Liver (tissue), 3 donors: Measurements from ENCODE around the gene FER.

Experiments
- ATF3 ChIP-seq: IDR thresholded peaks from 2 replicates; pipeline ENCODE4 v1.6.1; 2016; ENCODE audit warnings: antibody characterized with exemption
- CTCF ChIP-seq: fragments of 150-350 bp; IDR thresholded peaks from 2 replicates; pipeline ENCODE4 v1.5.1; 2017; ENCODE audit warnings: improper control_type of control experiment, low read depth, low read length; ENCODE audit not compliant: missing input control
- EGR1 ChIP-seq, 2 donors: IDR thresholded peaks; 2 replicates each; pipeline ENCODE4 v1.6.1; 2016 to 2018; ENCODE audit warnings: antibody characterized with exemption in 2 of 2, low read depth in 2 of 2
- GABPA ChIP-seq, 2 donors: IDR thresholded peaks in 1 of 2; conservative IDR thresholded peaks in 1 of 2; 2 replicates each; pipeline ENCODE4 v1.6.1; 2016; ENCODE audit warnings: antibody characterized with exemption in 2 of 2, mild to moderate bottlenecking in 1 of 2, moderate library complexity in 1 of 2
- JUND ChIP-seq, 2 donors: IDR thresholded peaks; 2 replicates each; pipeline ENCODE4 v1.6.1; 2016; ENCODE audit warnings: antibody characterized with exemption in 2 of 2
- MAX ChIP-seq: IDR thresholded peaks from 2 replicates; pipeline ENCODE4 v1.6.1; 2016; ENCODE audit warnings: antibody characterized with exemption
- NR2F2 ChIP-seq: IDR thresholded peaks from 2 replicates; pipeline ENCODE4 v1.6.1; 2016; ENCODE audit warnings: antibody characterized with exemption
- RAD21 ChIP-seq, 2 donors: IDR thresholded peaks; 2 replicates each; pipeline ENCODE4 v1.6.1; 2016; ENCODE audit warnings: antibody characterized with exemption in 2 of 2, mild to moderate bottlenecking in 2 of 2
- REST ChIP-seq: IDR thresholded peaks from 2 replicates; pipeline ENCODE4 v1.6.1; 2016; ENCODE audit warnings: antibody characterized with exemption, mild to moderate bottlenecking
- TAF1 ChIP-seq: conservative IDR thresholded peaks from 2 replicates; pipeline ENCODE4 v1.6.1; 2016; ENCODE audit warnings: antibody characterized with exemption, mild to moderate bottlenecking
- YY1 ChIP-seq: IDR thresholded peaks from 2 replicates; pipeline ENCODE4 v1.6.1; 2016; ENCODE audit warnings: antibody characterized with exemption, mild to moderate bottlenecking
- donor health status: healthy.
- donor health status: healthy.

GRCh38 chr5:108917596-108917995, 169.9 kb downstream of the FER start:
- TF ChIP-seq ATF3 (no peak), CTCF (no peak), REST (no peak), TAF1 (no peak), MAX (no peak), GABPA (IDR thresholded peaks at IDR 0.05 in 1 of 2, conservative IDR thresholded peaks at IDR 0.05 in 1 of 2) (no peak), RAD21 (IDR thresholded peaks at IDR 0.05) (no peak), NR2F2 (no peak), JUND (IDR thresholded peaks at IDR 0.05) (no peak), EGR1 (IDR thresholded peaks at IDR 0.05; ENCODE audit: low read depth in 2 of 2) (no peak), YY1 (no peak)
